Activated CD8-positive, alpha-beta memory T cell treated with anti-CD3 and anti-CD28 coated beads, Interleukin-2, amount 50 U/mL, for 48 hours (primary cell): ENCODE data around the gene SH3D19.
"Not testable (repeated sequence)": the region's sequence is repeated elsewhere in the genome, so short reads cannot be mapped to it uniquely, and the experiment has no call there.

Experiments used
- DNase-seq: peaks from one replicate; pipeline ENCODE4 v3.0.0-alpha.2; 2020

SH3D19 gene

DNA sequence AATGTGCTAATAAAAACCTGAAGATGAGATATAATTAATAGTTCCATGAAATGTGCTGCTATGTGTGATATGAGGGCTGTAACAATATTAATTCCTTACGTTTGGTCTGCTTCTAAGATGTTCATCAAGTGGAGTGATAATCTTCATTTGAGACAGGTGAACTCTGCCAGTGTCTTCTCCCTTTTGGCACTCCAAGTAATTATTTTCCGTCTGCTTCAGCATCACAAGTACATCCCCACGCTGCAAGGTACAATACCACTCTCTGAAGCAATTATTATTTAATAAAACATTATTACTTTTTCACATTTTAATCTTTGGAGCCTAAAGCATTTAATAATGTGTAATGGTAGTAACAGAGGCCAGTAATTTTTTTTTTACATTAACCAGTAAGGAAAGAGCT is 181.6 kb downstream of the SH3D19 start:
- DNase-seq, result no peak

DNA sequence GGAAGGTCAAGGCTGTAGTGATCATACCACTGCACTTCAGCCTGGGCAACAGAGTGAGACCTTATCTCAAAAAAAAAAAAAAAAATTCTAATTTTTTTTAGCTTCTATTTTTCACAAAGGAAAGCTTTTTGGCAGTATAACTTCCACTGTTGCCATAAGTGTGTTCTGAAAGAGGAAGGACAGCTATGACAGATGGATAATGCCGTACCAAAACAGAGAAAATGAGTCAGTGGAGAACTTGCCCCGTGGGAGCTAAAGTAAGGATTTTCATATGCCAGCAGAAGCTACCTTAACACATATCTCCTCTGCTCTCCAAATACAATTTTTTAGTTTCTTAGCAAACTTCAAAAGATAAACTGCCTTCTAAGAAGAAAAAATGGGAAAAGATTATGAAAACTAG is 182.2 kb downstream of the SH3D19 start:
- DNase-seq, result no peak

DNA sequence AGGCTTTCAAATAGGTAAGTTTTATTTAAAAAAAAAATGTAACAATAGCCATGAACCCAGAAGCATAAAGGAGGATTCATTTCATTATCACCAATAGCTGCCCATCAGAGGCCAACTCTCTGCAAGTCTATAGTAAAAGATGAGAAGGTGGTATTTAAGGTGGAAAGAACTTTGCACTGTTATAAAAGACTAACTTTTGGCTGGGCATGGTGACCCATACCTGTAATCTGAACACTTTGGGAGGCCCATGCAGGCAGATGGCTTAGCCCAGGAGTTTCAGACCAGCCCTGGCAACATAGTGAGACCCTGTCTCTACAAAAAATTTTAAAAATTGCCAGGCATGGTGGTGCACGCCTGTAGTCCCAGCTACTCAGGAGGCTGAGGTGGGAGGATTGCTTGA is 182.6 kb downstream of the SH3D19 start:
- no peak for DNase-seq

DNA sequence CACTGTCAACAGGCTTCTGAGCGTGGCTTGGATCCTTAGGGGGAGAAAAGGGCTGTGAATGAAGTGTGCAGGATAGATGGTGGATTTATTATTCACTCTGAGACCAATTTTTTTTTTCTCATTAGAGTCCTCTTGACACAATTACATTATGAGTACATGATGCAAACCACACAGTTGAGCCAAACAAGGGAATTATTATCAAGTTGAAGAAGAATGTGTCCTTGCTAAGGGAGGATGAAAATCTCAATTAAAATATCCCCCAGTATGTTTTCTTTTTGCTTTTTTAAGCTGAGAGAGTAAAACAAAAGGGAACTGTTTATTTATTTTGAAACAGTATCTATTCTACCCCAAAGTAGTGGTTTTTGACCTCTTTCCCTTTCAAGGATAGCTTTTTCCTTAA is 185.6 kb downstream of the SH3D19 start:
- no peak for DNase-seq

DNA sequence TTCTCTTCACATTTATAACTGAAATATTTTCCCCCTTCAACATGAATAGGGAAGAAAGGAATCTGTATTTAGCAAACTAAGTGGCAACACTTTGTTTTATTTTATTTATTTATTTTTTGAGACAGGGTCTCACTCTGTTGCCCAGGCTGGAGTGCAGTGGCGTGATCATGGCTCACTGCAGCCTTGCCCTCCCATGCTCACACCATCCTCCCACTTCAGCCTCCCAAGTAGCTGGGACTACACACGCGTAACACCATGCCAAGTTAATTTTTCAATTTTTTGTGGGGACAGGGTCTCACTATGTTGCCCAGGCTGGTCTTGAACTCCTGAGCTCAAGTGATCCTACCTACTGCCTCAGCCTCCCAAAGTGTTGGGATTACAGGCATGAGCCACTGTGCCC is 189.4 kb downstream of the SH3D19 start:
- not testable (repeated sequence) for DNase-seq

GRCh38 chr4:151133311-151133710 is 192.1 kb downstream of the SH3D19 start:
- DNase-seq, result no peak

DNA sequence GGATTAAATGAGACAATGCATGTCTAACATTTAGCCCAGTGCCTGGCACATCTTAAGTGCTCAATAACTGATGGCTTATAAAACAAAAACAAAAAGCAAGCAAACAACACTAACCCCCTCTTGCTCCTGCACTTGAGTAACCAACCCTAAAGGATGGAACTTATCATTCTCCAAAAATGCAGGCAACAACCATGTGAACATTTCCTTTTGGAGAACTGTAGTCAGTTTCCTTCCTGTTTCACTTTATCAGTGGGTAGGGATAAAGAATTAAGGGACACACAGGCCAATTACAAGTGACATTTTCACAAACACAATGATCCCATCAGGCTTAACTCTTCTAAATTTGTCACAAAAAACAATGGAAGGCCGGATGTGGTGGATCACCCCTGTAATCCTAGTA is 195.6 kb downstream of the SH3D19 start:
- DNase-seq, result no peak

- DNase-seq, result no peak
These were observed 207.9 kb downstream of the SH3D19 start for GRCh38 chr4:151117371-151117962.

DNA sequence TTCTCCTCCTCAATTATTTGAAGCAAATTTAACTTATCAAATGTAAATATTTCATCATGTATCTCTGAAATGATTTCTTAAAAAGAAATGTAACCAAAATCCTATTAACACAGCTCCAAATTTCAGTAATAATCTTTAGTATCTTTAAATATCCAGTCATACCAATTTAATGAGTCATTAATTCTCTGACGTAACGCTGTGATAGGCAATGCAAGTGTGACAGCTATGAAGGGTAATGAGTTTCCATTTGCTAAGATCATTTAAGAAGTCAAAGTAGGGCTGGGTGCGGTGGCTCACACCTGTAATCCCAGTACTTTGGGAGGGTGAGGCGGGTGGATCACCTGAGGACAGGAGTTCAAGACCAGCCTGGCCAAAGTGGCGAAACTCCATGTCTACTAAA is 210.4 kb downstream of the SH3D19 start:
- DNase-seq, result no peak

DNA sequence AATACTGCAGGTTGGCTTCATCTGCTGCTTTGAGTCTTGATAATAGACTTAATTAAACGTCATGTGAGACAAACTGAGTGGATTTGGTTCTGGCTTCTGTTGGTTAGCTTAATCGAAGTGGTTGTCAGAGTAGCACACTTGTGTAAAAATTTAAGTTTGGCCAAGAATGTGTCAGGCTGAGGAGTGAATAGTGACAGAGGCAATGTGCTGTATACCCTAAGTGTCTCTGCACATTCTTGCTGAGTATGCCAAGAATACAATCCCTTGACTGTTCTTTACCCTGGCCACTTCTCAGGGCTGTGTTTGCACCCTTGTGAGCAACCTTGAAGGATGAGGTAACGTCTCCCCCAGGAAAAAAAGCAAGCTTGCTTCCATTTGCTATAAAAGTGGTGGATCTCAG is 211.1 kb downstream of the SH3D19 start:
- DNase-seq, result no peak

DNA sequence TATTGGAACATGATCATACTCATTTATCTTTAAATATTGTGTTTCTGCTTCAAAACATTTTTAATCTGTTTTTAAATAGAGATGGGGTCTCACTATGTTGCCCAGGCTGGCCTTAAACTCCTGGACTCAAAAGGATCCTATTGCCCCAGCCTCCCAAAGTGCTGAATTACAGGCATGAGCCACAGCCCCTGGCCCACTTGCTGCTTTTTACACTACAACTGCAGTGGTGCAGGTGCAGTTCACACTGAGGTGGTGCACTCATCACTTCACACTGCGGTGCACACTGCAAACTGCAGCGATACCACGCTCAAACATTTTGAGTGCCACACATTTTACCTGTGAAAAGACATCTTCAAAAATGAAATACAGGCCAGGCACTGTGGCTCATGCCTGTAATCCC is 215.2 kb downstream of the SH3D19 start:
- no peak for DNase-seq

DNA sequence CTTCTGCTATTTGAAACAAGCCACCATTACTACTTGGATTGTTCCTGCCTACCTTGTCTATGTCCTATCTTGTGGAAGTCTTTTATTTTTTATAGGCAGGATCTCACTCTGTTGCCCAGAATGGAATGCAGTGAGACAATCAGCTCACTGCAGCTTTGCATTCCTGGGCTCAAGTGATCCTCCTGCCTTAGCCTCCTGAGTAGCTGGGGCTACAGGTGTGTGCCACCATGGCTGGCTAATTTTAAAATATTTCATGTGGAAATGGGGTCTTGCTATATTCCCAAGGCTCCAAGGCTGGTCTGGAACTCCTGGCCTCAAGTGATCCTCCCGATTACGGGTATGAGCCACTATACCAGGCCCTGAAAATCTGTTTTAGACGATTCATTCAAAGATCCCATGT is 218.3 kb downstream of the SH3D19 start:
- no peak for DNase-seq

DNA sequence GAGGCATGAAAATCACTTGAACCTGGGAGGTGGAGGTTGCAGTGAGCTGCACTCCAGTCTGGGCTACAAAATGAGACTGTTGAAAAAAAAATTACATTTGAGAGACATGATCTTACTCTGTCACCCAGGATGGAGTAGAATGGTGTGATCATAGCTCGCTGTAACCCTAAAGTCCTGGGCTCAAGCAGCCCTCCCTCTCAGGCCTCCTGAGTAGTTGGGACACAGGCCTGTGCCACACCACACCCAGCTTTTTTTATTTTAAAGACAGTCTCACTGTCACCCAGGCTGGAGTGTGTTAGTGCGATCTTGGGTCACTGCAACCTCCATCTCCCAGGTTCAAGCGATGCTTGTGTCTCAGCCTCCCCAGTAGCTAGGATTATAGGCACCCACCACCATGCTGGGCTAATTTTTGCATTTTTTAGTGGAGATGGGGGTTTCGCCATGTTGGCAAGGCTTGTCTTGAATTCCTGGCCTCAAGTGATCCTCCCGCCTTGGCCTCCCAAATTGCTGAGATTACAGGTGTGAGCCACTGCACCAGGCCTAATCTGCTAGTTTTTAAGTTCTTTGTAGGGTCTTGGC is 219.9 kb downstream of the SH3D19 start:
- no peak for DNase-seq

GRCh38 chr4:151104621-151105020 is 220.8 kb downstream of the SH3D19 start:
- DNase-seq, result no peak

DNA sequence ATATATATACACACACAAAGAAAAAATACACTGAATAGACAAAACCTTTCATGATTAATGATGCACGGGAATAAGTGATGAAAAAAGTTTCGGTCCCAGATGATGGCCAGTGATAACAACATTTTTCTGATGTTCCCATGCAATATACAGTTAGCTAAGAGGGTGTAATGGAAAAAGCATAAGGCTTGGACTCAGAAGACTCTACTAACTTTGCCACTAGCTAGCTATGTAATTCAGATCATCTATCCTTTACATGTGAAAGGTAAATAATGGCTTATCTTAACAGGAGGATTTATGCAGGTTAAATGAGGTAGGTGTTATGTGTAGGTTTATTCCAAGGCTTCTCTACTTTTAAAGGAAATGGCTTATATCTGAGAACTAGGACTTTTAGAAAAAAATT is 221.6 kb downstream of the SH3D19 start:
- DNase-seq, result no peak

GRCh38 chr4:151100531-151100930 is 224.9 kb downstream of the SH3D19 start:
- no peak for DNase-seq

- DNase-seq, result no peak
These were observed 225.4 kb downstream of the SH3D19 start for GRCh38 chr4:151099976-151100417.

DNA sequence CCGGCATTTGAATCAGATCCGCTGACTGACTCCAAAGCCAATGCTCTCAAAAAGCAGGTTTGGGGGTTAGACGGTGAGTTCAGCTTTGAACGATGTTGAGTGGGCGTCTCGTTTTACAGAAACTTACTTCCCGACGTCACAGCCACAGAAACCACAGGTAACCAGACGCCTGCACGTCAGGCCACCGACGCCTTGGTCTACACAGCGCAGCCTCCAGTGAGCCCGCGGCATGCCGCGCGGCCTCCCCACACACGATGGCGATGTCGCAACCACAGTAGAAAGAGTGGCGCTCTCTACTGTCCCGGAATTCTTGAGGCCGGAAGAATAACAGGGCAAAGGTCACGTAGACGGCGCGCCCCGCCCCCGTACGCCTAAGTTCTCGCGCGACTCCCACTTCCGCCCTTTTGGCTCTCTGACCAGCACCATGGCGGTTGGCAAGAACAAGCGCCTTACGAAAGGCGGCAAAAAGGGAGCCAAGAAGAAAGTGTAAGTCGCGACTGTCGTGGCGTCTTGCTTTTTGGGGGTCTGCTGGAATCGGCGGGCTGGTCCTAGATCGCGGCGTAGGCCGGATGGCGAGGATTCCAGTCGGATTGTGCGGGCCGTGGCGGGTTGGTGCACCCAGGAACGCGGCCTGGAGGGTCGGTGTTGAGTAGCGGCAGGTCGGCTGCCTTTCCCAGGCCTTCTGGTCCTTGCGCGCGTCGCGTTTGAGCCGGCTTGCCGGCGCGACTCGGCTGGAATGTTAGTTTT is 226.0 kb downstream of the SH3D19 start, which contains the start of gene RPS3A:
Gene RPS3A, plus strand, starts transcription at position 400 of the 747 bp plus-strand sequence. Its CDS starts 25 bp downstream, at position 425.
- DNase-seq, result peak; percentile 99

- DNase-seq, result no peak
These were observed 226.5 kb downstream of the SH3D19 start for GRCh38 chr4:151098979-151099228.

DNA sequence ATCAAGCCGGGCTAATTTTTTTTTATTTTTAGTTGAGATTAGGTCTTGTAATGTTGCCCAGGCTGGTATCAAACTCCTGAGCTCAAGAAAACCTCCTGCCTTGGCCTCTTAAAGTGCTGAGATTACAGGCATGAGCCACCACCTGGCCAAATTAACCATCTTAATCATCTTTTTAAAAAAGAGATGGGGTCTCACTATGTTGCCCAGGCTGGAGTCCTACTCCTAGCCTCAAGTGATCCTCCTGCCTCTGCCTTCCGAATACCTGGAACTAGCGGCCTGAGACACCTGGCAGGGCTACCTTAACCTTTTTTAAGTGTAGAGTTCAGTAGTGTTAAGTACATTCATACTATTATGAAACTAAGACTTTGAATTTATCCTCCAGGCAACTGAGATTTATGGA is 227.6 kb downstream of the SH3D19 start:
- no peak for DNase-seq

DNA sequence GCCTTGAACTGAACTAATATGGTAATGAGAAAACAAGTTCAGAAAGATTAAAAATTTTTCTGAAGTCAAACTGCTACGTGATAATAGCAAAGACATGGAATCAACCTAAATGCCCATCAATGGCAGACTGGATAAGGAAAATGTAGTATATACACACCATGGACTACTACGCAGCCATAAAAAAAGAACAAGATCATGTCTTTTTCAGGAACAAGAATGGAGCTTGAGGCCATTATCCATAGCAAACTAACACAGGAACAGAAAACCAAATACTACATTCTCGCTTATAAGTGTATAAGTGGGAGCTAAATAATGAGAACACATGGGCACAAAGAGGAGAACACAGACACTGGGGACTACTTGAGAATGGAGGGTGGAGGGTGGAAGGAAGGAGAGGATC is 230.3 kb downstream of the SH3D19 start:
- no peak for DNase-seq

DNA sequence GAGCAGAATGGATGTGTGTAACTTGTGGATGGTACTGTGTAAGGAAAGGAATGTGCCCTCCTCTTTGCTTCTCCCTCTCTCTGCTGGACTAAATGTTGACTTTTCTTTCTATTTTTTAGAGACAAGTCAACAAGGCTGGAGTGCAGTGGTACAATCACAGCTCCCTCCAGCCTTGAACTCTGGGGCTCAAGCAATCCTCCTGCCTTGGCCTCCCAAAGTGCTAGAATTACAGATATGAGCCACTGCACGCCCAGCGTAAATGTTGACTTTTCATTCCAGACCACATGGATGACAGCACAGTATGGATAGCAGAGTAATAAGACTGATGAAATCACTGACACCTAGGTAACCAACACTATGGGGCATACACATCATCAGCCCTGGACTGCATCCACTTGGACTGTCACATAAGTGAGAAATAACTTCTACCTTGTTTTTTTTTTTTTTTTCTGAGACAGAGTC is 231.1 kb downstream of the SH3D19 start:
- DNase-seq, result no peak

DNA sequence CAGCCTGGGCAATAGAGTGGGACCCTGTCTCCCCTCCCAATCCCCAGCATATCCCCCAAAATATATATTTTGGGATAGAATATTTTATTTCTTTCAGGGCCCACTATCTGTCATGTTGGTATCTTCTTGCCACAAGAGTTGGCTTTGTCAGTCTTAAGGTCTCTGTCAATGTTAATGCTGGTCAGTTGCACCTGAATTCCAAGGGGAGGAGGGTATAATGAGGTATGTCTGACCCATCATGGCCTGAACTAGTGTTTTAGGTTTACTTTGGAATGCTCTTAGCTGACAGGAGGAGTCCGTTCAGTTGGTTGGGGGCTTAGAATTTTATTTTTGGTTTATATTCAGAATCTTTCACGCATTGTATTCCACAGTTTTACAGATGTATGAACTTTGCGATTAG is 232.2 kb downstream of the SH3D19 start:
- no peak for DNase-seq

DNA sequence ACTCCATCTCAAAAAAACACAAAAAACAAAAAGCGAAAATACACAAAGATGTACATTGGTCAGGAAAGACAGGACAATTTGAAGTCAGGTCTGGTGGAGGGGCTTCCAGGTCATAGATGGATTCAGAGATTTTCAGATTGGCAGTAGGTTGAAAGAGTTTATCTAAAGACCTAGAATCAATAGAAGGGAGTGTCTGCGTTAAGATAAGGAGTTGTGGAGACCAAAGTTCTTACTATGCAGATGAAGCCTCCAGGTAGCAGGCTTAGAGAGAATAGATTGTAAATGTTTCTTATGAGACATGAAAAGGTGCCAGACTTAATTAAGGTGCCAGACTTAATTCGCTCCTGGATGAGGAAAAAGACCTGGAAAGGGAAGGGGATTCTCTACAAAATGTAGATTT is 232.9 kb downstream of the SH3D19 start:
- no peak for DNase-seq

GRCh38 chr4:151091047-151091446 is 234.4 kb downstream of the SH3D19 start:
- DNase-seq, result no peak
